HCT116 (cell line): ENCODE measurements around the gene UBR3. TPM values are rescaled to one million over a fixed set of nuclear protein-coding genes. Genes with fewer than 3 reads are reported as not detected.

Experiments used
- ATAC-seq: fragments of 200-7000 bp; cut with Tn5 transposase; 2 replicates; pipeline ENCODE4 v1.9.1; 2020; ENCODE audit warnings: mild to moderate bottlenecking, moderate library complexity
- BruUV-seq: library from RNA; stranded (reverse); fragments of 400-500 nt; replicated peaks from 2 replicates; lab custom pipeline; 2021; lab: Mats Ljungman, UMichigan
- CTCF ChIA-PET: fragments of 300-600 bp; sonication (Branson Sonifier 250); formaldehyde crosslinking; loops from one replicate; lab custom pipeline; 2021; ENCODE audit warnings: antibody characterized with exemption; lab: Charles Lee
- POLR2A ChIA-PET: fragments of 300-600, 350-600 bp; sonication (Branson Sonifier 250); formaldehyde crosslinking; loops from one replicate; lab custom pipeline; 2021; ENCODE audit warnings: antibody characterized with exemption; lab: Charles Lee
- RAD21 ChIA-PET, 2 experiments: fragments of 300-600 bp; sonication (Branson Sonifier 250); formaldehyde crosslinking; loops; one replicate each; lab custom pipeline; 2023; ENCODE audit warnings: low total read pairs in 2 of 2; ENCODE audit not compliant: uncharacterized antibody in 2 of 2, unreplicated experiment in 2 of 2, low non-redundant PET in 1 of 2; lab: Charles Lee
- DNase-seq: peaks from one replicate; pipeline ENCODE4 v3.0.0-alpha.2; 2010; ENCODE audit warnings: low read depth, low spot score
- H2AFZ ChIP-seq: fragments of 200-600 bp; shearing (Covaris generic), sonication (generic); 2 replicates; pipeline ENCODE4 v1.6.1; 2017; ENCODE audit warnings: low read depth, mixed run types, mixed read lengths, antibody characterized with exemption, low read length; ENCODE audit not compliant: poor library complexity, severe bottlenecking
- H3K27ac ChIP-seq: 2 replicates; pipeline ENCODE4 v1.5.1; 2012; ENCODE audit warnings: low read depth, low read length
- H3K27me3 ChIP-seq: fragments of 200-600 bp; sonication (generic); 2 replicates; pipeline ENCODE4 v1.6.1; 2016; ENCODE audit warnings: mixed run types, low read length, mixed read lengths; ENCODE audit not compliant: insufficient read depth
- H3K36me3 ChIP-seq, 2 experiments: fragments of 200-500 bp in 1 of 2; fragments of 200-600 bp in 1 of 2; sonication (Bioruptor generic) in 1 of 2; sonication (generic) in 1 of 2; 2 replicates each; pipeline versions ENCODE4 v1.5.1 to v1.6.1; 2014 to 2016; ENCODE audit warnings: low read length in 2 of 2, inconsistent platforms in 1 of 2, mixed read lengths in 1 of 2, mixed run types in 1 of 2; ENCODE audit not compliant: insufficient read depth in 2 of 2, control insufficient read depth in 1 of 2
- H3K4me1 ChIP-seq, 2 experiments: fragments of 200-600 bp in 1 of 2; sonication (generic) in 1 of 2; 2 replicates each; pipeline versions ENCODE4 v1.5.1 to v1.6.1; 2012 to 2017; ENCODE audit warnings: low read length in 2 of 2, inconsistent platforms in 1 of 2, mild to moderate bottlenecking in 1 of 2, mixed read lengths in 1 of 2, mixed run types in 1 of 2, moderate library complexity in 1 of 2; ENCODE audit not compliant: insufficient read depth in 2 of 2, control insufficient read depth in 1 of 2
- H3K4me2 ChIP-seq: fragments of 200-600 bp; sonication (generic); 2 replicates; pipeline ENCODE4 v1.6.1; 2017; ENCODE audit warnings: mixed run types, low read length, mixed read lengths
- H3K4me3 ChIP-seq, 2 experiments: fragments of 200-600 bp in 1 of 2; sonication (generic) in 1 of 2; replicated peaks in 1 of 2; 2 replicates each; pipeline ENCODE4 v1.5.1; 2011 to 2016; ENCODE audit warnings: low read length in 2 of 2, control low read depth in 1 of 2, low read depth in 1 of 2, mild to moderate bottlenecking in 1 of 2, mixed read lengths in 1 of 2, mixed run types in 1 of 2
- H3K79me2 ChIP-seq: fragments of 200-600 bp; sonication (generic); 2 replicates; pipeline ENCODE4 v1.6.1; 2017; ENCODE audit warnings: mild to moderate bottlenecking, mixed run types, low read length, moderate library complexity, mixed read lengths; ENCODE audit not compliant: insufficient read depth
- H3K9ac ChIP-seq: fragments of 200-600 bp; sonication (generic); 2 replicates; pipeline ENCODE4 v1.6.1; 2016; ENCODE audit warnings: low read length, mixed read lengths
- H3K9me2 ChIP-seq: fragments of 200-600 bp; sonication (generic), shearing (Covaris generic); 2 replicates; pipeline ENCODE4 v1.6.1; 2017; ENCODE audit warnings: mixed run types, mild to moderate bottlenecking, moderate library complexity; ENCODE audit not compliant: insufficient read depth
- H3K9me3 ChIP-seq, 2 experiments: fragments of 200-500 bp in 1 of 2; fragments of 200-600 bp in 1 of 2; sonication (Bioruptor generic) in 1 of 2; sonication (generic) in 1 of 2; 2 replicates each; pipeline ENCODE4 v1.6.1; 2014 to 2017; ENCODE audit warnings: low read length in 2 of 2, mixed read lengths in 2 of 2, inconsistent platforms in 1 of 2, low read depth in 1 of 2, mild to moderate bottlenecking in 1 of 2, mixed run types in 1 of 2, moderate library complexity in 1 of 2; ENCODE audit not compliant: control insufficient read depth in 1 of 2, insufficient read depth in 1 of 2
- H4K20me1 ChIP-seq: fragments of 200-600 bp; sonication (generic), shearing (Covaris generic); 2 replicates; pipeline ENCODE4 v1.6.1; 2017; ENCODE audit warnings: mixed run types, mild to moderate bottlenecking, moderate library complexity; ENCODE audit not compliant: insufficient read depth
- CBX3 ChIP-seq: IDR thresholded peaks from 2 replicates; pipeline ENCODE4 v1.6.1; 2012; ENCODE audit warnings: low read depth
- EGR1 ChIP-seq: IDR thresholded peaks from 2 replicates; pipeline ENCODE4 v1.6.1; 2012; ENCODE audit warnings: low read depth
- ELF1 ChIP-seq: IDR thresholded peaks from 2 replicates; pipeline ENCODE4 v1.6.1; 2012; ENCODE audit warnings: low read depth, borderline replicate concordance
- EZH2phosphoT487 ChIP-seq: fragments of 200-600 bp; IDR thresholded peaks from 2 replicates; pipeline ENCODE4 v1.6.1; 2018; ENCODE audit warnings: antibody characterized with exemption, borderline replicate concordance
- POLR2A ChIP-seq: IDR thresholded peaks from 2 replicates; pipeline ENCODE4 v1.7.0; 2011; ENCODE audit warnings: borderline replicate concordance; ENCODE audit not compliant: insufficient read depth, insufficient read length; ENCODE audit errors: extremely low read depth
- POLR2AphosphoS5 ChIP-seq: IDR thresholded peaks from 2 replicates; pipeline ENCODE4 v1.6.1; 2011; ENCODE audit warnings: mild to moderate bottlenecking, low read depth, low read length, moderate library complexity
- RAD21 ChIP-seq: IDR thresholded peaks from 2 replicates; pipeline ENCODE4 v1.6.1; 2012; ENCODE audit warnings: low read depth, mild to moderate bottlenecking
- SIN3A ChIP-seq: IDR thresholded peaks from 2 replicates; pipeline ENCODE4 v1.6.1; 2012; ENCODE audit warnings: low read depth
- SP1 ChIP-seq: IDR thresholded peaks from 2 replicates; pipeline ENCODE4 v1.6.1; 2012; ENCODE audit warnings: low read depth
- SRF ChIP-seq: IDR thresholded peaks from 2 replicates; pipeline ENCODE4 v1.6.1; 2012; ENCODE audit warnings: low read depth
- TCF7L2 ChIP-seq: IDR thresholded peaks from 2 replicates; pipeline ENCODE4 v1.7.0; 2011; ENCODE audit warnings: borderline replicate concordance, inconsistent platforms; ENCODE audit not compliant: insufficient read depth, insufficient read length; ENCODE audit errors: extremely low read depth
- YY1 ChIP-seq: IDR thresholded peaks from 2 replicates; pipeline ENCODE4 v1.6.1; 2011; ENCODE audit warnings: low read length, low read depth, moderate library complexity, mild to moderate bottlenecking; ENCODE audit not compliant: insufficient replicate concordance; ENCODE audit errors: extremely low read depth
- ZFX ChIP-seq: fragments of 450-650 bp; IDR thresholded peaks from 2 replicates; pipeline ENCODE4 v1.6.1; 2017
- ZNF274 ChIP-seq: fragments of 200-500 bp; sonication (Bioruptor generic); IDR thresholded peaks from 2 replicates; pipeline ENCODE4 v1.6.1; 2014; ENCODE audit warnings: mild to moderate bottlenecking, low read depth, low read length, inconsistent platforms
- intact Hi-C: fragments of 100-400 bp; cut with micrococcal nuclease; formaldehyde crosslinking; loops from 2 replicates; pipeline ENCODE4 v1.10.0; 2022
- total RNA-seq: library from RNA; stranded (reverse); gene quantifications from one replicate; pipeline ENCODE4 v1.2.1, GENCODE V29; 2021; ENCODE audit not compliant: unreplicated experiment
- TF ChIP-seq, protein P1 (sequence below): IDR thresholded peaks from 2 replicates; pipeline ENCODE4 v1.6.1; 2012
- TF ChIP-seq, protein P2 (sequence below): IDR thresholded peaks from 2 replicates; pipeline ENCODE4 v1.6.1; 2011; ENCODE audit warnings: mild to moderate bottlenecking, low read length, moderate library complexity; ENCODE audit not compliant: insufficient replicate concordance; ENCODE audit errors: extremely low read depth
- TF ChIP-seq, protein P3 (sequence below), 3 experiments: fragments of 200-600 bp in 1 of 3; sonication (generic) in 1 of 3; IDR thresholded peaks in 2 of 3; conservative IDR thresholded peaks in 1 of 3; 2 replicates each; pipeline ENCODE4 v1.5.1; 2012 to 2017; ENCODE audit warnings: low read depth in 2 of 3, low read length in 2 of 3, antibody characterized with exemption in 1 of 3, borderline replicate concordance in 1 of 3, control low read depth in 1 of 3, mild to moderate bottlenecking in 1 of 3, mixed read lengths in 1 of 3, mixed run types in 1 of 3, moderate library complexity in 1 of 3; ENCODE audit not compliant: insufficient read depth in 1 of 3
- TF ChIP-seq, protein P4 (sequence below): IDR thresholded peaks from 2 replicates; pipeline ENCODE4 v1.6.1; 2012

Gene UBR3
- total RNA-seq, 1 experiment from 2014 or later: 29.5 TPM

DNA sequence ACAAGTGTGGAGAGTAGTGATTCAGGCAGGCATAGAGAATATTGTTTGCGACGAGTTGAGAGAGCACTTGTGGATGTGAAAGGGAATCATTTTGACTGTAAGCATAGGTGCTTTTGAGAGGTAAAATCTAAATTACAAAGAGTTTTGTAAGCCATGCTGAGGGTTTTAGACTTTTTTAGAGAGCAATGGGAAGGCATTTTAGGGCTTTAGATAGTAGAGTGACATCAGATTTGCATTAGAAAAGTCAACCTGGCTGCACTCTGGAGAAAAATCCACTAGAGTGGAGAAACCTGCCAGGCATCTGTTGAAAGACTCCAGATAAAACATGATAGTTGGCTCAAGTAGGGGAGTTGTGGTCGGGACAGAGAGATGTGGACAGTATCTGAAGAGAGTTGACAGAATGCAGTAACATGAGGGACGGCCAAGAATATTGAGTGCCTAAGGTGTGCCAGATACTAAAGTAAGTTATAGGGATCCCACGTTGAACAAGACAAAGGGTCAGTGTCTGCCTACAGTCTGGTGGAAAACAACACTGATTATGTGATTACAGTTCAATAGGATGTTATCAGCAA, 258.9 kb downstream of the UBR3 start:
- H3K4me2 ChIP-seq: no peak overlapping the region
- H3K4me1 ChIP-seq: no peaks in the 10 kb centered on the region
- H3K4me3 ChIP-seq: no peak overlapping the region
- H3K9ac ChIP-seq: no peak overlapping the region
- POLR2A ChIA-PET: no interaction called here
- H3K9me3 ChIP-seq: no peaks in the 10 kb centered on the region
- intact Hi-C loops: no loop called here
- no peaks in the 10 kb centered on the region for H4K20me1 ChIP-seq
- no peak for DNase-seq
- H3K36me3 ChIP-seq: no peaks in the 10 kb centered on the region
- no peak overlapping the region for H3K27ac ChIP-seq
- BruUV-seq: no TSS peak
- no peaks in the 10 kb centered on the region for H3K79me2 ChIP-seq
- H3K9me2 ChIP-seq: no peaks in the 10 kb centered on the region
- ATAC-seq: no peak
- TF ChIP-seq ZNF274 (no peak), SIN3A (no peak), POLR2A (no peak), CBX3 (no peak), YY1 (no peak), RAD21 (no peak), SRF (no peak), POLR2AphosphoS5 (no peak), EZH2phosphoT487 (no peak), ZFX (no peak), ELF1 (no peak), EGR1 (no peak), TCF7L2 (no peak), SP1 (no peak)
- TF ChIP-seq, protein P1, sequence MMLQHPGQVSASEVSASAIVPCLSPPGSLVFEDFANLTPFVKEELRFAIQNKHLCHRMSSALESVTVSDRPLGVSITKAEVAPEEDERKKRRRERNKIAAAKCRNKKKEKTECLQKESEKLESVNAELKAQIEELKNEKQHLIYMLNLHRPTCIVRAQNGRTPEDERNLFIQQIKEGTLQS: no peak
- TF ChIP-seq, protein P2, sequence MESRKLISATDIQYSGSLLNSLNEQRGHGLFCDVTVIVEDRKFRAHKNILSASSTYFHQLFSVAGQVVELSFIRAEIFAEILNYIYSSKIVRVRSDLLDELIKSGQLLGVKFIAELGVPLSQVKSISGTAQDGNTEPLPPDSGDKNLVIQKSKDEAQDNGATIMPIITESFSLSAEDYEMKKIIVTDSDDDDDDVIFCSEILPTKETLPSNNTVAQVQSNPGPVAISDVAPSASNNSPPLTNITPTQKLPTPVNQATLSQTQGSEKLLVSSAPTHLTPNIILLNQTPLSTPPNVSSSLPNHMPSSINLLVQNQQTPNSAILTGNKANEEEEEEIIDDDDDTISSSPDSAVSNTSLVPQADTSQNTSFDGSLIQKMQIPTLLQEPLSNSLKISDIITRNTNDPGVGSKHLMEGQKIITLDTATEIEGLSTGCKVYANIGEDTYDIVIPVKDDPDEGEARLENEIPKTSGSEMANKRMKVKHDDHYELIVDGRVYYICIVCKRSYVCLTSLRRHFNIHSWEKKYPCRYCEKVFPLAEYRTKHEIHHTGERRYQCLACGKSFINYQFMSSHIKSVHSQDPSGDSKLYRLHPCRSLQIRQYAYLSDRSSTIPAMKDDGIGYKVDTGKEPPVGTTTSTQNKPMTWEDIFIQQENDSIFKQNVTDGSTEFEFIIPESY: no peak
- TF ChIP-seq, protein P3, sequence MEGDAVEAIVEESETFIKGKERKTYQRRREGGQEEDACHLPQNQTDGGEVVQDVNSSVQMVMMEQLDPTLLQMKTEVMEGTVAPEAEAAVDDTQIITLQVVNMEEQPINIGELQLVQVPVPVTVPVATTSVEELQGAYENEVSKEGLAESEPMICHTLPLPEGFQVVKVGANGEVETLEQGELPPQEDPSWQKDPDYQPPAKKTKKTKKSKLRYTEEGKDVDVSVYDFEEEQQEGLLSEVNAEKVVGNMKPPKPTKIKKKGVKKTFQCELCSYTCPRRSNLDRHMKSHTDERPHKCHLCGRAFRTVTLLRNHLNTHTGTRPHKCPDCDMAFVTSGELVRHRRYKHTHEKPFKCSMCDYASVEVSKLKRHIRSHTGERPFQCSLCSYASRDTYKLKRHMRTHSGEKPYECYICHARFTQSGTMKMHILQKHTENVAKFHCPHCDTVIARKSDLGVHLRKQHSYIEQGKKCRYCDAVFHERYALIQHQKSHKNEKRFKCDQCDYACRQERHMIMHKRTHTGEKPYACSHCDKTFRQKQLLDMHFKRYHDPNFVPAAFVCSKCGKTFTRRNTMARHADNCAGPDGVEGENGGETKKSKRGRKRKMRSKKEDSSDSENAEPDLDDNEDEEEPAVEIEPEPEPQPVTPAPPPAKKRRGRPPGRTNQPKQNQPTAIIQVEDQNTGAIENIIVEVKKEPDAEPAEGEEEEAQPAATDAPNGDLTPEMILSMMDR (IDR thresholded peaks at IDR 0.05 in 2 of 3, conservative IDR thresholded peaks at IDR 0.05 in 1 of 3; ENCODE audit: borderline replicate concordance in 1 of 3, insufficient read depth in 1 of 3, low read depth in 2 of 3, low read length in 2 of 3): no peak
- TF ChIP-seq, protein P4, sequence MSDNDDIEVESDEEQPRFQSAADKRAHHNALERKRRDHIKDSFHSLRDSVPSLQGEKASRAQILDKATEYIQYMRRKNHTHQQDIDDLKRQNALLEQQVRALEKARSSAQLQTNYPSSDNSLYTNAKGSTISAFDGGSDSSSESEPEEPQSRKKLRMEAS: no peak
- TF ChIP-seq, all 23 proteins: peak for 0
- ChIA-PET RAD21 (no interaction called here), CTCF (no interaction called here)
- Histone ChIP-seq H2AFZ (no peak overlapping the region), H3K27me3 (no peaks in the 10 kb centered on the region)
